Measurements from ENCODE around the gene C1orf94. TPM values are rescaled to one million over a fixed set of nuclear protein-coding genes. Genes with fewer than 3 reads are reported as not detected.

Gene C1orf94
- total RNA-seq, 6 donors from 2014 or later: not detected

GRCh38 chr1:34130306-34130705 is 46.4 kb upstream of the C1orf94 start:
- no peak for TF ChIP-seq POLR2A (IDR thresholded peaks at IDR 0.05)
- no peak for TF ChIP-seq EP300 (IDR thresholded peaks at IDR 0.05)
- TF ChIP-seq CTCF (IDR thresholded peaks at IDR 0.05): no peak
- no peak for TF ChIP-seq POLR2AphosphoS5 (IDR thresholded peaks at IDR 0.05)
- WGBS, 2 donors: 83 to 86% methylated on average over 5 of the region's 5 CpGs
- Histone ChIP-seq H3K27ac (no peak overlapping the region), H3K36me3 (no peaks in the 10 kb centered on the region), H3K9me3 (no peaks in the 10 kb centered on the region), H3K27me3 (no peaks in the 10 kb centered on the region), H3K4me1 (no peaks in the 10 kb centered on the region), H3K4me3 (no peak overlapping the region)
- ATAC-seq (ENCODE audit: low FRiP score in 2 of 2) (no peak), DNase-seq (no peak)

GRCh38 chr1:34131396-34132160 is 45.1 kb upstream of the C1orf94 start:
- no peaks in the 10 kb centered on the region for H3K27me3 ChIP-seq
- ATAC-seq (ENCODE audit: low FRiP score in 2 of 2) (no peak), DNase-seq (no peak)
- no peak for TF ChIP-seq POLR2AphosphoS5 (IDR thresholded peaks at IDR 0.05)
- TF ChIP-seq CTCF (IDR thresholded peaks at IDR 0.05): no peak
- TF ChIP-seq EP300 (IDR thresholded peaks at IDR 0.05): no peak
- no peak overlapping the region for H3K4me3 ChIP-seq
- WGBS, 2 donors: 86 to 88% methylated on average over 3 of the region's 3 CpGs
- no peak overlapping the region for H3K27ac ChIP-seq
- H3K9me3 ChIP-seq: no peaks in the 10 kb centered on the region
- no peaks in the 10 kb centered on the region for H3K36me3 ChIP-seq
- no peaks in the 10 kb centered on the region for H3K4me1 ChIP-seq

- H3K9me3 ChIP-seq: no peaks in the 10 kb centered on the region
- no peak for DNase-seq
- H3K4me3 ChIP-seq: no peak overlapping the region
- TF ChIP-seq POLR2AphosphoS5 (IDR thresholded peaks at IDR 0.05) (no peak), CTCF (IDR thresholded peaks at IDR 0.05) (no peak), EP300 (IDR thresholded peaks at IDR 0.05) (no peak), POLR2A (IDR thresholded peaks at IDR 0.05) (no peak)
- H3K27ac ChIP-seq: no peak overlapping the region
- WGBS, 2 donors: 77 to 79% methylated on average over 4 of the region's 4 CpGs
- no peaks in the 10 kb centered on the region for H3K36me3 ChIP-seq
- H3K27me3 ChIP-seq: no peaks in the 10 kb centered on the region
- no peak for ATAC-seq (ENCODE audit: low FRiP score in 2 of 2)
- H3K4me1 ChIP-seq: no peaks in the 10 kb centered on the region
These were observed 44.6 kb upstream of the C1orf94 start for GRCh38 chr1:34132161-34132420.

- 66 to 85% methylated on average over 3 of the region's 3 CpGs for WGBS, 2 donors
- no peaks in the 10 kb centered on the region for H3K9me3 ChIP-seq
- H3K4me3 ChIP-seq: no peak overlapping the region
- no peak for ATAC-seq (ENCODE audit: low FRiP score in 2 of 2)
- H3K27me3 ChIP-seq: no peaks in the 10 kb centered on the region
- no peak overlapping the region for H3K27ac ChIP-seq
- TF ChIP-seq CTCF (IDR thresholded peaks at IDR 0.05) (no peak), POLR2AphosphoS5 (IDR thresholded peaks at IDR 0.05) (no peak), EP300 (IDR thresholded peaks at IDR 0.05) (no peak), POLR2A (IDR thresholded peaks at IDR 0.05) (no peak)
- DNase-seq: no peak
- H3K4me1 ChIP-seq: no peaks in the 10 kb centered on the region
- H3K36me3 ChIP-seq: no peaks in the 10 kb centered on the region
These were observed 39.3 kb upstream of the C1orf94 start for GRCh38 chr1:34137411-34137810.

- ATAC-seq (ENCODE audit: low FRiP score in 2 of 2): no peak
These were observed 36.6 kb upstream of the C1orf94 start for GRCh38 chr1:34140011-34140676.

More at GRCh38 chr1:34140011-34140676, 36.6 kb upstream of the C1orf94 start:
- no peak overlapping the region for H3K27ac ChIP-seq
- DNase-seq: no peak
- no peaks in the 10 kb centered on the region for H3K4me1 ChIP-seq
- H3K9me3 ChIP-seq: no peaks in the 10 kb centered on the region
- no peak overlapping the region for H3K4me3 ChIP-seq
- H3K36me3 ChIP-seq: no peaks in the 10 kb centered on the region
- H3K27me3 ChIP-seq: no peaks in the 10 kb centered on the region
- TF ChIP-seq EP300 (IDR thresholded peaks at IDR 0.05) (no peak), POLR2A (IDR thresholded peaks at IDR 0.05) (no peak), POLR2AphosphoS5 (IDR thresholded peaks at IDR 0.05) (no peak), CTCF (IDR thresholded peaks at IDR 0.05) (no peak)
- 47 to 54% methylated on average over 7 of the region's 7 CpGs for WGBS, 2 donors
